Progenitor cell of endocrine pancreas (in vitro differentiated cells): ENCODE measurements around the gene WDR72. TPM values are rescaled to one million over a fixed set of nuclear protein-coding genes. Genes with fewer than 3 reads are reported as not detected.
A peak's percentile ranks its signal among the peaks of the same experiment; 100 is the strongest.
"Not testable (repeated sequence)": the region's sequence is repeated elsewhere in the genome, so short reads cannot be mapped to it uniquely, and the experiment has no call there.

ENCODE experiments used
- DNase-seq: peaks from one replicate; pipeline ENCODE4 v3.0.0; 2021; ENCODE audit warnings: low spot score; ENCODE audit not compliant: unreplicated experiment
- H3K27ac Mint-ChIP-seq: 2 replicates; pipeline ENCODE4 v1.8.0; 2021; ENCODE audit warnings: mild to moderate bottlenecking, moderate library complexity, mixed read lengths
- H3K27me3 Mint-ChIP-seq: 2 replicates; pipeline ENCODE4 v1.8.0; 2021; ENCODE audit warnings: mixed read lengths
- H3K36me3 Mint-ChIP-seq: 2 replicates; pipeline ENCODE4 v1.8.0; 2022; ENCODE audit warnings: mixed read lengths; ENCODE audit not compliant: insufficient read depth
- H3K4me1 Mint-ChIP-seq: 2 replicates; pipeline ENCODE4 v1.8.0; 2021; ENCODE audit warnings: low read depth, mixed read lengths
- H3K4me3 Mint-ChIP-seq: 2 replicates; pipeline ENCODE4 v1.8.0; 2021; ENCODE audit warnings: low read depth, mild to moderate bottlenecking, moderate library complexity, mixed read lengths
- H3K9me3 Mint-ChIP-seq: 2 replicates; pipeline ENCODE4 v1.8.0; 2021; ENCODE audit warnings: low read depth, mixed read lengths
- CTCF ChIP-seq: fragments of 200-600 bp; sonication (generic); IDR thresholded peaks from one replicate; pipeline ENCODE4 v1.5.0; 2021; ENCODE audit warnings: antibody characterized with exemption, mild to moderate bottlenecking; ENCODE audit not compliant: unreplicated experiment
- total RNA-seq: library from RNA; stranded (reverse); gene quantifications from 2 replicates; pipeline ENCODE4 v1.2.1, GENCODE V29; 2021

WDR72 gene
- total RNA-seq, 1 donor from 2014 or later, result 26.6 TPM

DNA sequence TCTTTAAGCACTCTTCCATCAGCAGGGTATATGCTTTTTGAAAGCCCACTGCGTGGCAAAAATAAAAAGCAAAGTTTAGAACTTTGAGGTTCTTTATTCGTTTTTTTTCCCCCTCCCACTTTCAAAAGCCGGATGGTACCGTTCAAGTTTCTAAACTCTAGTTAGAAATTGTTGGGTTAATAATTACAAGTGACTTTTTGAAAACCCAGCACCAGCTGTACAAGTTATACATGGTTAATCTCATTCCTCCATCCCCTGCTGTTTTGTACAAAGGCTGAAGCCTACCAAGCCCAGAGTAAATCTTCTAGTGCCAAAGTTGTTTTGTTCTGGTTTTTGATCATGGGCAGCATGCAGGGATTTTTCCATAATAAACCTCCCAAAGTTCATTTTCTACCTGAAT lies 48.6 kb downstream of the WDR72 start:
- Mint-ChIP-seq H3K27me3 (no peaks in the 10 kb centered on the region), H3K4me1 (peaks cover 30% of the 10 kb centered on the region), H3K27ac (peak overlapping the region; percentile 80), H3K36me3 (peaks cover 7% of the 10 kb centered on the region), H3K9me3 (no peaks in the 10 kb centered on the region), H3K4me3 (peak overlapping the region; percentile 66)
- no peak for TF ChIP-seq CTCF
- DNase-seq, result no peak

- Mint-ChIP-seq H3K36me3 (peaks cover 6% of the 10 kb centered on the region), H3K27me3 (no peaks in the 10 kb centered on the region)
Measured at GRCh38 chr15:53709821-53710220, 49.6 kb downstream of the WDR72 start.

DNA sequence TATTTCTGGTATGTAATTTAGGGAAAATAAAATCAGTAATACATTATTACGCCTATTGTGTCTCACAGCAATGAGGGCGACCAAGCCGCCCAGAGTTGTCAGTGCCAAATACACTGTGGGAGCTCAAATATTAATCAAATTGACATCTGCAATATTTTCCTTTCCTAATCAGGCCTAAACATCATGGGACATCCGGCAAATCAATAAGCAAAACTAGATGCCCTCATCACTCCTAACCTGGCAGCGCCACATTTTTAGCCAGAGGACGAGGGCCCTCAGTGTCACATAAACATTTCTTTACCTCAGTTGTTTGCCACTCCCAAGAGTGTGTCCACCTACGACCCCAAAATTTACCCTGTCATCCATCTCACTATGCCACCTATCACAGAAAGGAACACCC lies 64.1 kb downstream of the WDR72 start:
- peaks cover 25% of the 10 kb centered on the region for H3K4me1 Mint-ChIP-seq
- H3K9me3 Mint-ChIP-seq, result peaks cover 2% of the 10 kb centered on the region
- no peaks in the 10 kb centered on the region for H3K27me3 Mint-ChIP-seq
- TF ChIP-seq CTCF, result no peak
- peak overlapping the region; percentile 69 for H3K27ac Mint-ChIP-seq
- peaks cover 37% of the 10 kb centered on the region for H3K36me3 Mint-ChIP-seq
- no peak for DNase-seq
- H3K4me3 Mint-ChIP-seq, result no peak overlapping the region

More at GRCh38 chr15:53709821-53710220, 49.6 kb downstream of the WDR72 start:
- TF ChIP-seq CTCF, result no peak
- H3K27ac Mint-ChIP-seq, result peak overlapping the region; percentile 81
- H3K9me3 Mint-ChIP-seq, result no peaks in the 10 kb centered on the region
- DNase-seq, result no peak
- peaks cover 29% of the 10 kb centered on the region for H3K4me1 Mint-ChIP-seq
- H3K4me3 Mint-ChIP-seq, result peak overlapping the region; percentile 37

GRCh38 chr15:53694476-53694874 lies 65.0 kb downstream of the WDR72 start:
- Mint-ChIP-seq H3K36me3 (peaks cover 35% of the 10 kb centered on the region), H3K9me3 (peaks cover 4% of the 10 kb centered on the region), H3K4me1 (peaks cover 25% of the 10 kb centered on the region), H3K27me3 (no peaks in the 10 kb centered on the region), H3K4me3 (no peak overlapping the region), H3K27ac (no peak overlapping the region)
- TF ChIP-seq CTCF, result no peak
- no peak for DNase-seq

- Mint-ChIP-seq H3K36me3 (peaks cover 35% of the 10 kb centered on the region), H3K4me1 (peaks cover 25% of the 10 kb centered on the region), H3K27ac (peak overlapping the region; percentile 18), H3K4me3 (no peak overlapping the region), H3K9me3 (peaks cover 4% of the 10 kb centered on the region), H3K27me3 (no peaks in the 10 kb centered on the region)
- TF ChIP-seq CTCF, result no peak
- no peak for DNase-seq
Measured at GRCh38 chr15:53693729-53694475, 65.6 kb downstream of the WDR72 start.

GRCh38 chr15:53684162-53684561 lies 75.3 kb downstream of the WDR72 start:
- not testable (repeated sequence) for H3K27ac Mint-ChIP-seq, H3K9me3 Mint-ChIP-seq, DNase-seq, H3K27me3 Mint-ChIP-seq, H3K4me3 Mint-ChIP-seq, H3K4me1 Mint-ChIP-seq
- H3K36me3 Mint-ChIP-seq, result peaks cover 20% of the 10 kb centered on the region
